ENCODE measurements around the gene USP50. TPM values are rescaled to one million over a fixed set of nuclear protein-coding genes. Genes with fewer than 3 reads are reported as not detected.

USP50 gene
- total RNA-seq, 4 donors from 2014 or later = 1.2 to 3.6 TPM; not detected in 2

DNA sequence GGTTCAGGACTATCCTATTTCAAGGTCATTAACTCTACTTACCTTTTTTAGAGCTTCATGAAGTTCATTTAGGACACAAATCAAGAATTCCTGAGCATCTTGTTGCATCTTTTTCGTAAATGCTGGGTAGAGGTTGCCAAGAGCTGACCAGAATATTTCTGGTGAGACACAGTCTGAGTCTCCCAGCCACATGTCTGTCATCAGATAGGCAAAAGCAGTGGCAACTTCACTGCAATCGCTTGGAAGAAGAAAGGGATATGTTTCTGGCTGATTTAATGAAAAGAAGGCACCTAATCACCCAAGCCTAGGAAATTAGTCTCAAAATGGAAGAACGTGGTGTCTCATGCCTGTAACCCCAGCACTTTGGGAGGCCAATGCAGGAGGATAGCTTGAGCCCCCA is 2.9 kb downstream of the USP50 start:
- ATAC-seq (ENCODE audit: low FRiP score) = no peak
- no peak for TF ChIP-seq CTCF (IDR thresholded peaks at IDR 0.05)
- no peak for DNase-seq (ENCODE audit: low spot score)

DNA sequence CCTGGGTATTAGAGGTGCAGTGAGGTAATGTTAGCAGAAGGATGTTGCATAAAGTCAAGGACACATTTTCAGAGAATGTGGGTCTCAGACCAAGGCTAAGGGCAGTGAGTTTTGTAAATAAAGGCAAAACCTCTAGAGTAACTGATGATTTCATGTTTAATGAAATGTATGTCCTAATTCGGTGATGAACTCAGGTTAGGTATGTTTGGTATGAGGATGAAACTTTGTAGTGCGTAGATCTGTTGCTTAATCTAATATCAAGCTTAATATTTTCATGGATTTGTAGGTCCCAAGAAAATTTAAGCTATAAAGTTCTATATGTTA is 3.6 kb downstream of the USP50 start:
- DNase-seq (ENCODE audit: low spot score) (no peak), ATAC-seq (ENCODE audit: low FRiP score) (peak; percentile 74)
- TF ChIP-seq CTCF (IDR thresholded peaks at IDR 0.05) = no peak

DNA sequence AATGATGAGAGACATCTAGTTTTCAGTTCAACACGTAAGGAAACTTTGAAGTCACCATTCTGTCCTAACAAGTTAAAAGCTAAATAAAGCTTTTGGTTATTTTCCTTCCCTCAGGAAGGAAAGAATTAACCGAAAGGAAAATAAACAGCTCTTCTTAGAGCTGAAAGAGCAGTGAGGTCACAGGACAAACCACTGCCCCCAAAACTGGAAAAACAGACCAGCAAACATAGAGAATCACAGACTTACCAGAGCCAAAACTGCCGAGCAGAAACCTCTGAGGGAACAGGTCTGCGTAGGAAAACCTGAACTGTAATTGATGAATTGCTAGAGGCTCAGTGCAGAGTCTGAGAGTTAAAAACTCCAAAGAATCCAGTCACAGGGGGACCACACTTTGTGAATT is 14.7 kb downstream of the USP50 start:
- no peak for ATAC-seq (ENCODE audit: low FRiP score)

DNA sequence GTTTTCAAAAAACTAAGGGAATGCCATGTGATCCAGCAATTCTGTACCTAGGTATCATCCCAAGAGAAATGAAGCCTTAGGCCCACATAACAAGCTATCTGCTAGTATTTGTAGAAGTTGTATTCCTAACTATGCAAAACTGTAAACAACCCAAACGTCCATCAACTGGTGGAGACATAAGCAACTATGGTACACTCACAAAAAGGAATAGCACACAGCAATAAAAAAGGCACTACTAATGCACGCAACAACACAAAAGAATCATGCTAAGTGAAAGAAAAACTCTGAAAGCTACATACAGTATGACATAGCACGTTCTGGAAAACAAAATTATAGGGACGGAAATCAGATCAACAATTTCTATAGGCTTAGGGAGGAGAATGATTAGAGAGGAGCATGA is 15.3 kb downstream of the USP50 start:
- no peak for TF ChIP-seq CTCF (IDR thresholded peaks at IDR 0.05)
- ATAC-seq (ENCODE audit: low FRiP score) = no peak

More for the DNA sequence above, 14.7 kb downstream of the USP50 start:
- DNase-seq (ENCODE audit: low spot score) = no peak
- TF ChIP-seq CTCF (IDR thresholded peaks at IDR 0.05) = no peak

GRCh38 chr15:50523851-50524251 is 22.6 kb downstream of the USP50 start:
- no peak for TF ChIP-seq CTCF (IDR thresholded peaks at IDR 0.05)
- ATAC-seq (ENCODE audit: low FRiP score) (no peak), DNase-seq (ENCODE audit: low spot score) (no peak)

More for the DNA sequence above, 15.3 kb downstream of the USP50 start:
- DNase-seq (ENCODE audit: low spot score) = no peak

DNA sequence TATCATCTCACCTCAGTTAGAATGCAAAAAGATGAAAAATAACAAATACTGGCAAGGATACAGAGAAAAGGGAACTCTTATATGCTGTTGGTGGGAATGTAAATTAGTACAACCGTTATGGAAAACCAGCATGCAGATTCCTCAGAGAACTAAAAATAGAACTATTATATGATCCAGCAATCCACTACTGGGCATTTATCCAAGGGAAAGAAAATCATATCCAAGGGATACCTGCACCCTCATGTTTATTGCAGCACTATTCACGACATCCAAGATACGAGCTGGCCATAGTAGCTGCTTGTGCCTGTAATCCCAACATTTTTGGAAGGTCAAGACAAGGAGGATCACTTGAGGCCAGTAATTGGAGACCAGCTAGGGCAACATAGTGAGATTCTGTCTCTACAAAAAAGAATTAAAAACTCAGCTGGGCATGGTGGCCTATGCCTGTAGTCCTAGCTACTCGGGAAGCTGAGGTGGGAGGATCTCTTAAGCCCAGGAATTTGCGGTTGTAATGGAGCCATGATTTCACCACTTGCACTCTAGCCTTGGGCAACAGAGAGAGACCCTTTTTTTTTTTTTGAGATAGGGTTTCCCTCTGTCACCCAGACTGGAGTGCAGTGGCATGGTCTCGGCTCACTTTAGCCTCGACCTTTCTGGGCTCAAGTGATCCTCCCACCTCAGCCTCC is 26.6 kb downstream of the USP50 start:
- ATAC-seq (ENCODE audit: low FRiP score) = no peak
- no peak for DNase-seq (ENCODE audit: low spot score)
- no peak for TF ChIP-seq CTCF (IDR thresholded peaks at IDR 0.05)

DNA sequence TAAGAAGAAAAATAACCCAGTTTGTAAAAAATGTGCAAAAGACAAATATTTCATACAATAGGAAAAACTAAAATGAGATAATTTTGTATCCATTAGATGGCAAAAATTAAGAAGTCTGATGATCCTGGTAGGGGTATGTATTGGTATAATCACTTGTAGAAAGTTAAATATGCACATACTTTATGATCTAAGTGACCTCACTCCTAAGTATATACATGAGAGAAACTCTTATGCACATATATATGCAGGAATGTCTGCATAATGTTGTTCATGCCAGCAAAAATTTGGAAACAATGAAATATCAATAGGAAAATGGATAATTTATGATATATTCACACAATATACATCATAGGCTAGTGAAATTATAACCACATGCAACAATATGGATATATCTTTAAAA is 33.5 kb downstream of the USP50 start:
- ATAC-seq (ENCODE audit: low FRiP score) = no peak
- TF ChIP-seq CTCF (IDR thresholded peaks at IDR 0.05) = no peak
- DNase-seq (ENCODE audit: low spot score) = no peak
